ENCODE results near the gene ZNF451.

Gene ZNF451

GRCh38 chr6:57097596-57097995 lies 7.6 kb downstream of the ZNF451 start:
- DNase-seq: no peak

GRCh38 chr6:57102976-57103375 lies 13.0 kb downstream of the ZNF451 start:
- DNase-seq: no peak

- DNase-seq: no peak
These were observed 14.3 kb downstream of the ZNF451 start for GRCh38 chr6:57104336-57104735.

GRCh38 chr6:57106990-57107389 lies 17.0 kb downstream of the ZNF451 start:
- no peak for DNase-seq

GRCh38 chr6:57108691-57109090 lies 18.7 kb downstream of the ZNF451 start:
- no peak for DNase-seq

- DNase-seq: no peak
These were observed 19.9 kb downstream of the ZNF451 start for GRCh38 chr6:57109880-57110279.

- DNase-seq: no peak
These were observed 23.1 kb downstream of the ZNF451 start for GRCh38 chr6:57113105-57113504.

GRCh38 chr6:57116776-57117175 lies 26.8 kb downstream of the ZNF451 start:
- DNase-seq: no peak

GRCh38 chr6:57117796-57118195 lies 27.8 kb downstream of the ZNF451 start:
- no peak for DNase-seq

GRCh38 chr6:57123111-57123510 lies 33.1 kb downstream of the ZNF451 start:
- DNase-seq: no peak

- DNase-seq: no peak
These were observed 37.8 kb downstream of the ZNF451 start for GRCh38 chr6:57127763-57128162.

GRCh38 chr6:57130661-57131177 lies 40.7 kb downstream of the ZNF451 start:
- DNase-seq: no peak

GRCh38 chr6:57134954-57135353 lies 45.0 kb downstream of the ZNF451 start:
- no peak for DNase-seq

- DNase-seq: no peak
These were observed 45.9 kb downstream of the ZNF451 start for GRCh38 chr6:57135885-57136284.

GRCh38 chr6:57137350-57137749 lies 47.4 kb downstream of the ZNF451 start:
- peak; percentile 12 for DNase-seq

GRCh38 chr6:57138026-57138425 lies 48.0 kb downstream of the ZNF451 start:
- DNase-seq: no peak

GRCh38 chr6:57141451-57142177 lies 51.6 kb downstream of the ZNF451 start:
- no peak for DNase-seq

GRCh38 chr6:57142178-57142525 lies 52.2 kb downstream of the ZNF451 start:
- no peak for DNase-seq

- DNase-seq: no peak
These were observed 53.7 kb downstream of the ZNF451 start for GRCh38 chr6:57143690-57144089.

- DNase-seq: no peak
These were observed 57.4 kb downstream of the ZNF451 start for GRCh38 chr6:57147401-57147800.

GRCh38 chr6:57147955-57148858 lies 58.2 kb downstream of the ZNF451 start:
- peak; percentile 4 for DNase-seq

- DNase-seq: no peak
These were observed 68.7 kb downstream of the ZNF451 start for GRCh38 chr6:57158658-57159057.

GRCh38 chr6:57159127-57159526 lies 69.1 kb downstream of the ZNF451 start:
- no peak for DNase-seq

- DNase-seq: no peak
These were observed 72.0 kb downstream of the ZNF451 start for GRCh38 chr6:57162028-57162427.

All from CD4-positive, alpha-beta T cell treated with Interleukin-4 for 4 hours (primary cell).